PFSK-1 (cell line): Measurements from ENCODE around the gene CCDC69.

ENCODE experiments used
- FOXP2 ChIP-seq: optimal IDR thresholded peaks from 2 replicates; pipeline ENCODE3; 2011; ENCODE audit warnings: borderline replicate concordance, control low read depth, inconsistent platforms; ENCODE audit not compliant: insufficient read depth; ENCODE audit errors: extremely low read length, extremely low read depth
- POLR2AphosphoS5 ChIP-seq: IDR thresholded peaks from 2 replicates; pipeline ENCODE4 v1.6.1; 2012; ENCODE audit warnings: low read depth, mild to moderate bottlenecking, control low read depth, low read length, moderate library complexity
- REST ChIP-seq, 2 experiments: IDR thresholded peaks; 2 replicates each; pipeline versions ENCODE4 v1.6.1 to v1.8.0; 2011 to 2012; ENCODE audit warnings: low read depth in 2 of 2, low read length in 2 of 2, control low read depth in 1 of 2, inconsistent platforms in 1 of 2, mild to moderate bottlenecking in 1 of 2, moderate library complexity in 1 of 2; ENCODE audit not compliant: insufficient read depth in 1 of 2
- SIN3A ChIP-seq: IDR thresholded peaks from 2 replicates; pipeline ENCODE4 v1.6.1; 2012; ENCODE audit warnings: mild to moderate bottlenecking, low read length, moderate library complexity, borderline replicate concordance; ENCODE audit not compliant: insufficient read depth
- TAF1 ChIP-seq: IDR thresholded peaks from 2 replicates; pipeline ENCODE4 v1.6.1; 2012; ENCODE audit warnings: low read length, control low read depth, borderline replicate concordance; ENCODE audit not compliant: insufficient read depth

GRCh38 chr5:151237685-151238084 lies 13.8 kb upstream of the CCDC69 start:
- no peak for TF ChIP-seq SIN3A
- no peak for TF ChIP-seq TAF1
- no peak for TF ChIP-seq POLR2AphosphoS5
- no peak for TF ChIP-seq FOXP2
- no peak for TF ChIP-seq REST (IDR thresholded peaks at IDR 0.05; ENCODE audit: insufficient read depth in 1 of 2, low read depth in 2 of 2, low read length in 2 of 2)
